ENCODE results near the gene SIK3. TPM values are rescaled to one million over a fixed set of nuclear protein-coding genes. Genes with fewer than 3 reads are reported as not detected.

Gene SIK3
- polyA plus RNA-seq, 1 experiment: 9.0 TPM

DNA sequence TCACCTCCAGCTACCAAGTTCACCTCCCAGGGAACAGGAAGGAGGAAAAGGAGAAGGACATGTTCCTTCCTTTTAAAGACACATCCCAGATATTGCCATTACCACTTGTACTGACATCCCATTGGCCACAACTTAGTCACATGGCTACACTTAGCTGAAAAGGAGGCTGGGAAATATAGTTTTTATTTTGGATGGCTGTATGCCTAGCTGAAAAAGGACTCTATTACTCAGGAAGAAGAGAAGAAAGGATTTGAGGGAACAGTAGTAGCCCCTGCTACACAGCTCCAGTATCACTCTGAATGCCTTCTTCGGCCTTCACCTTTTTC is 304.5 kb downstream of the SIK3 start:
- ChIA-PET CTCF (interaction anchor here (0.6 to 11.0 kb wide), 5 partner anchors 42 to 433 kb away, joined by 3 to 209 read pairs (median 5); partner anchors contain the start of genes APOA1 and SIK3), POLR2A (no interaction called here)
- H3K4me3 ChIP-seq (ENCODE audit: low read depth, low read length): no peak overlapping the region
- H3K27me3 ChIP-seq (ENCODE audit: control insufficient read depth, insufficient read depth, low read length): no peaks in the 10 kb centered on the region
- H3K9me3 ChIP-seq (ENCODE audit: control insufficient read depth, insufficient read depth, low read length): no peaks in the 10 kb centered on the region
- DNase-seq (ENCODE audit: low read depth, low spot score): no peak
- TF ChIP-seq, protein P1, sequence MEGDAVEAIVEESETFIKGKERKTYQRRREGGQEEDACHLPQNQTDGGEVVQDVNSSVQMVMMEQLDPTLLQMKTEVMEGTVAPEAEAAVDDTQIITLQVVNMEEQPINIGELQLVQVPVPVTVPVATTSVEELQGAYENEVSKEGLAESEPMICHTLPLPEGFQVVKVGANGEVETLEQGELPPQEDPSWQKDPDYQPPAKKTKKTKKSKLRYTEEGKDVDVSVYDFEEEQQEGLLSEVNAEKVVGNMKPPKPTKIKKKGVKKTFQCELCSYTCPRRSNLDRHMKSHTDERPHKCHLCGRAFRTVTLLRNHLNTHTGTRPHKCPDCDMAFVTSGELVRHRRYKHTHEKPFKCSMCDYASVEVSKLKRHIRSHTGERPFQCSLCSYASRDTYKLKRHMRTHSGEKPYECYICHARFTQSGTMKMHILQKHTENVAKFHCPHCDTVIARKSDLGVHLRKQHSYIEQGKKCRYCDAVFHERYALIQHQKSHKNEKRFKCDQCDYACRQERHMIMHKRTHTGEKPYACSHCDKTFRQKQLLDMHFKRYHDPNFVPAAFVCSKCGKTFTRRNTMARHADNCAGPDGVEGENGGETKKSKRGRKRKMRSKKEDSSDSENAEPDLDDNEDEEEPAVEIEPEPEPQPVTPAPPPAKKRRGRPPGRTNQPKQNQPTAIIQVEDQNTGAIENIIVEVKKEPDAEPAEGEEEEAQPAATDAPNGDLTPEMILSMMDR (IDR thresholded peaks at IDR 0.05; ENCODE audit: low read depth, low read length): no peak
- no peak overlapping the region for H3K27ac ChIP-seq (ENCODE audit: low read depth, low read length)

Small RNA genes within 50 kb of the gene (small RNA-seq; reads per million reads assigned to genes)
- gene AP000936.3 (ENCODE audit: insufficient read length, low read depth) (not detected), gene RNY4P6 (ENCODE audit: insufficient read length, low read depth) (0.81 reads per million)

Other genes with a start within 250 kb of the SIK3 start
- gene PAFAH1B2, start 45.9 kb upstream of the SIK3 start, polyA plus RNA-seq (2011; rRNA removed): 46.1 and 48.8 TPM in 2 replicates
- 32.5 and 45.0 TPM in 2 replicates for gene SIDT2, start 80.3 kb upstream of the SIK3 start, polyA plus RNA-seq (2011; rRNA removed)
- gene TAGLN, start 100.9 kb upstream of the SIK3 start, polyA plus RNA-seq (2011; rRNA removed): 3,100 and 3,444 TPM in 2 replicates
- 23.5 and 26.9 TPM in 2 replicates for gene PCSK7, start 133.6 kb upstream of the SIK3 start, polyA plus RNA-seq (2011; rRNA removed)
- 15.1 and 15.2 TPM in 2 replicates for gene RNF214, start 134.2 kb upstream of the SIK3 start, polyA plus RNA-seq (2011; rRNA removed)
- 5.4 and 6.3 TPM in 2 replicates for gene BACE1-AS, start 192.9 kb upstream of the SIK3 start, polyA plus RNA-seq (2011; rRNA removed)
- gene BACE1, start 217.8 kb upstream of the SIK3 start, polyA plus RNA-seq (2011; rRNA removed): 41.3 and 48.2 TPM in 2 replicates
- gene CEP164, start 229.4 kb upstream of the SIK3 start, polyA plus RNA-seq (2011; rRNA removed): 19.5 and 22.5 TPM in 2 replicates